ENCODE results near the gene OSBPL3.

OSBPL3 gene

DNA sequence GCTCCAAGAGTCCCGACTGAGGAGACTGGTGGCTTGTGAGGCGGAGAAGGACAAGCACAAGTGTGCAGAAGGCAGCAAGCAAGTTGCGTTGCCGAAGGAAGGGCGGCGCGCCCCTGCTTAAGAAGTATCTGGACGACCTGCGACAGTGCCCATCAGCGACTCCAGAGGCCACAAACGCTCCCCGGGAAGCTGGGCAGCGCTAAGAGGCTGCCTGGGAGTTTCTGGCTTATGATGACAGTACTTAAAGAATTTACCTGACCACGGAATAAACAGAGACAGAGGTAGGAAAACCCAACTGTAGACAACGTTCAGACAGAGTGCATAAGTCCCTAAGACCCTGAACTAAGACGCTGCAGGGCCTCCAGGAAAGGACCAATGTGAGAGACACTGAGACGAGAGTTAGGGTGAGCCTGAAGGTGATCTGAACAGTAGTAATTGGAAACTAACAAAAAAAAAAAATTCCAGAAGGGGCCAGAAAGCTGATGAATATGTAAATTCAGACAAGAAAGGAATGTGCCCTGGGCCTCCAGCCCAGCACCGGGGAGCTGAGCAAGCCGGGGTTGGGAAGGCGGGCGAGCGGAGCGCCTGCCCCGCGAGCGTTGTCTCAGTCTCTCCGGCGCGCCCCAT lies 1.0 kb downstream of the OSBPL3 start:
- DNase-seq = no peak

DNA sequence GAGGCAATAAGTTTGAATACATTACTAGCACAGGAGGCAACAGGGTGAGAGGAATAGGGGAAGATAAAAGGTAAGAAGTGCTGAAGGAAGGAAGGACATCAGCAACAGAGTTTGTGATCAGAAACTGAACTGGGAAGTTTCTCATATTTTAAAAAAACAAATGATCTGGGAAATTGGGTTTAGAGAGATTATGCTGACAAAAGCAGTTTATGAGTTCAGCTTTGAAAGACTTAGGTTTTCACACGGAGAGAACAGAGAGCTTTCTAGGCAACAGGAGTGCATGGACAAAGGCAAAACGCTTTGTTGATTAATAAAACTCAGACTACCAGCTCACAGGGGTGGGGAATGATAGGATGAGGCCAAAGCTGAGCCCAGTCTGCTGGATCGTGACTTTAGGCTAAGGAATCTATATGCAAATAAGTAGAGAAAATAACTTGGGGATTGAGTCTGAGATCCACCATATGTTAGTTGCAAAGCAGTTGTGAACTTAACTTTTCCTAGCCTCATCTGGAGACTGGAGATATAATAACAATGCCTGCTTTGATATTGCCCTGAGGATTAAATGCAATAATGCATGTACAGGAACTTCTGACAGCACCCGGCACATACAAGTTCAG lies 4.2 kb downstream of the OSBPL3 start:
- DNase-seq = no peak

DNA sequence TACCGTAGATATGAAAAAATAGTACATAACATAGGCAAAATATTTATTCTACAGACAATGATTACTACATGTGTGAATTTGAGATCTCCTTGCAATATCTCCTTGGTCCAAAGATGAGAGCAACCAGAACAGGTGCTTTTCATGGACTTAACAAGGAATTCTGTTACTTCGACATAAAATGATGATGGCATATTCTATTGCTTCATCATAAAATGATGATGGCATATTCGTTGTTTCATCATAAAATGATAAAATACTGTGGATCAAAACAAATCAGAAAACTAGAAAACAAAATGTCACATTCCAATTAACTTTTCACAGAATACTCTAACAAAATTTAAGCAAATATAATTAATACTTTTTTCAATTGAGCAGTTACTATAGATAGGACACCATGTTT lies 4.8 kb downstream of the OSBPL3 start:
- no peak for DNase-seq

DNA sequence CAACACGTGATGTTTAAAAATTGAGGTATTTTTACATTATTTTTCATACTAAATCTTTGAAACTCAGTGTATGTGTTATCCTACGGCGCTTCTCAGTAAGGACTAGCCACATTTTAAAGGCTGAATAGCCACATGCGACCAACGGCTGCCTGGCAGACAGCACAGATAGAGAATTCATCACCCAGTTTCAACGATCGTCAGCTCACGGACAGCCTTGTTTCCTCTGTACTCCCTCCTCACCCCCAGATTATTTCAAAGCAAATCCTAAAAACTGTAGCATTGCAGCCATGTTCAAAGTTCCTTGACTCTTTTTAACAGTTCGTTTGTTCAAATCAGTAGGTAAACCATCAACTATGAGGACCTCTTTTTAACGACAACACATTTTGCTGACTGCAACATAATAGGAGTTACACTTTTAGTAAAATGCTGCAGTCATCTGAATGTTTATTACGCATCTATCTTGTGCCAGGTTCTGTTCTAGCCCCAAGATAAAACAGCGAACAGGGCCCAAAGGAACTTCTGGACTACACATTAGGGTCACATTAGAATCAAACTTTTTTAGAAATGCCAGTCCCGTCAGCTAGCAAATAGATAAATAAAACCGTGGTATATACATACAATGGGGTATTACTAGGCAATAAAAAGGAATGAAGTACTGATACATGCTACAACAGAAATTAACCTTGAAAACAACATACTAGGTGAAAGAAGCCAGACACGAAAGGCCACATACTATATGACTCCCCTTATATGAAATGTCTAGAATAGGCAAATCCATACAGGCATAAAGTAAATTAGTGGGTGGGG lies 5.7 kb downstream of the OSBPL3 start:
- DNase-seq = no peak

DNA sequence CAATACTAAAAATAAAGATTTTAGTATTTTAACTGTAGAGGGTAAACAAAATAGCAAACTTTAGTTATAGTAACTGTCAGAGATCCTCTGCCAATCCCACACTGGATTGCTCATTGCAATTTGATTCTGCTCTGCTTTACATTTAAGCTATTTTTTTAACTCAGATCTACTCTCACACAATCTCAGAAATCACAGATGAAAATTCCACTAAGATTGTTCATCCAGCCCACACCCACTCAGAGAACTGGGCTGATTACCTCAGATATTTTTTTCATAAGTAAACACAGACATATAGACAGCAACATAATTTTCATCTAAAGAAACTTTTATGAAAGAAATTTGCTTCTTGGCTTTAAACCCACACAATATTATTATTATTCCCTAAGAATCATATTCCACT lies 7.0 kb downstream of the OSBPL3 start:
- DNase-seq = no peak

DNA sequence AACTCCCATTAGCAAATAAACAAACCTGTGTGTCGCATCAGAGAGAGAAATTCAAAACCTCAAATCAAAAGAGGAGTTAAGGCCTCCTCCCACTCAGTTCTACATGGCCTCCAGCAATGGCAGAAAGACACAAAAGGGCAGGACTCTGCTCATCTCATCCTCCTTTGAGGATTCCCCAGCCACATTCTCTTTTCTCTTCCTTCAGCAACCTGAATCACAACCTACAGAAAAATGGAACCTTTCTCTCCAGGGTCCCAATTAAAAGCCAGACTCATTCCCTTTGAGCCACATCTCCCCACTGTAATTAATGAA lies 7.9 kb downstream of the OSBPL3 start:
- no peak for DNase-seq

DNA sequence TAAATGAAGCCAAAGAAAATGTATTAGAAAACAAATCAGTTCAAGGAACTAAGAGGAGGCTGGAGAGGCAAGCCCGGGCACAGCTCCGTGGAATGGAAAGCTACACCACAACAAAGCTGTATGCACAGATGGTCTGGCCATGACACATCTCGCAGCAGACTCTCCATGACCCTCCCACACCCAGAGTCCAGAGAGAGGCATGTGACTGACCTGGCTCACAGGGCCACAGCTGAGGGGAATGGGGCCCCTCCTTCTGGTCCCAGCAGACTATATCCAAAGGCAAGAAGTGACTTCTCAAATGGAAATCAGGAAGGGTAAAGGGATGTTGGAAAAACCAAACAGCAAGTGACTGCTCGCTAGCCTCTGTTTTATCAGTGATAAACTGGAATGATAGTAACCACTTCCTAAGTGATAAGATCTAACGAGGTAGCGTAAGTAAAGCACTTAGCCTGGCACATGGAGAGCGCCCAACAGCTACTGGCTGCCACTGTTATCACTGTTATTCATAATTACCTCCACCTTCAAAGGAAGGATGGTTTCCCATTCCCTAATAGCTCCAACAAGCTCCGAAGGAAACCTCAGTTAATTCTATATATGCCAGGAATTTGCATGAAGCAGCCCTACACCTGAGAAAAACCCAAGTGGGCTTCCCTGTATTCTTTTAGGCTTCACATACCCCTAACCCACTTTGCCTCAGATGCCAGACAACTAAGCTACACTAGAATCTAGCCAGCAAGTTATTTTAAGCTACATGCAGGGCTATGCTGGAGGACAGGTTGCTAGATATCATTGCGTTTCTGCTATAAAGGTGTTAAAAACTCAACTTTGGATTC lies 8.4 kb downstream of the OSBPL3 start:
- no peak for DNase-seq

DNA sequence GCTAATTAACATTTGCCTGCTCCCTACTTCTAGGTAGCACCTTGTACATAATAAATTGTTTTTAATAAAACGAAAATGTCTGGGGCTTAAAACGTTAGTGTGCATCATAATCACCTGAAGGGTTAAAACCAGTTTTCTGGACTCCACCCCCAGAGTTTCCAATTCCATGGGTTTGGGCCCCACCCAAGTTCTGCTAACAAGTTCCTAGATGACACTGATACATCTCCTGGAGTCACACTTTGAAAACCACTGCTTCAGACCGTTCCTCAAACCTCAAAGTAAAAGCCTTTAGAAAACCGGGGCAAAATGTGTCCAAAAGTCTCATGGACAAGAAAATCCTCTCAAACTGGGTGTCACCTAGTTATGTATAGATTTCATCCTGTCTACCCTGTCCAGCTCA lies 9.3 kb downstream of the OSBPL3 start:
- no peak for DNase-seq

DNA sequence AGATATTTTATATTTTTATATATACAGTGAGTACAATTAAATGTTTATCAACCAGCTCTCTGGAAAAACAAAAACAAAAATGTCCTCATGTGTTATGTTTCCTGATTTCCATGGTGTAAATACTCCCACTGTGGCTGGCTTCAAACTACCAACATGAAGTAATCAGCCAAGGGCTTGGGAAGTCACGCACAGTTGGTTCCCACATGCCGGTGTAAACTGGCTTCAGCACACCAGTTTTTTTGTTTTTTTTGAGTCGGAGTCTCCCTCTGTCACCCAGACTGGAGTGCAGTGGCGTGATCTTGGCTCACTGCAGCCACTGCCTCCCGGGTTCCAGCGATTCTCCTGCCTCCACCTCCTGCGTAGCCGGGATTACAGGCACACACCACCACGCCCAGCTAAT lies 11.8 kb downstream of the OSBPL3 start:
- DNase-seq = no peak

DNA sequence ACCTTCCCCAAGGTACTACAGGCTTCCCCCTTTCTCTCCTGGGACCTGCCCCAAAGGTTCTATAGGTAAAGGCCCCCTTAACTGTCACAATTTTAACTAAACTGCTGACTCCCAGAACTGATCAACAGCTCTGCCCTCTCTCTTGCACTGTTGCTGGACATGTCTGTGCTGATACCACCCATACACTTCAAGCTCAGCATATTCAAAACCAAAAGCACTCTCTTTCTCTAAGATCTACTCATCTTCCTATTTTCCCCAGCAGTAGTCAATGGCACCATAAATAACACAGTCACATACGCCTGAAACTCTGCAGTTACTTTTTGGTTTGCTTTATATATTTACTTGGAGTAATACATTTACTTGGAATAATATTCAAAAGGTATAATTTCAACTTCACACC lies 12.3 kb downstream of the OSBPL3 start:
- no peak for DNase-seq

DNA sequence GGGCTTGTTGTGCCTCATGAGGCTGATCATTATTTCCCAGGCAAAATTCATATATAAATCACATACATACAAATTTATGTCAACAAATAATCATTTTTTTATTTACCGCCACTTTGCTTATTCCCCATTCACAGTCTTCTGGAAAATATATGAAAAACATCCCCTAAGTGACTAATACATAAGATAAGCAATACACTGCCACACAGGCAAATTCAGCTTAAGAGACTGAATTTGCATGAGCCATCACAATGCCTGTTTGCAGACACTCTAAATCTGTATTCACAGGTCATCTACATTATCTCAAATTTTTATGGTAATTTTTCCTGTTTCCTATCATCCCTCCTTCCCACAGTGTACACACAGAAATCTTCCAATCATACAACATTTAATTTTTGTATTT lies 13.2 kb downstream of the OSBPL3 start:
- DNase-seq = no peak

DNA sequence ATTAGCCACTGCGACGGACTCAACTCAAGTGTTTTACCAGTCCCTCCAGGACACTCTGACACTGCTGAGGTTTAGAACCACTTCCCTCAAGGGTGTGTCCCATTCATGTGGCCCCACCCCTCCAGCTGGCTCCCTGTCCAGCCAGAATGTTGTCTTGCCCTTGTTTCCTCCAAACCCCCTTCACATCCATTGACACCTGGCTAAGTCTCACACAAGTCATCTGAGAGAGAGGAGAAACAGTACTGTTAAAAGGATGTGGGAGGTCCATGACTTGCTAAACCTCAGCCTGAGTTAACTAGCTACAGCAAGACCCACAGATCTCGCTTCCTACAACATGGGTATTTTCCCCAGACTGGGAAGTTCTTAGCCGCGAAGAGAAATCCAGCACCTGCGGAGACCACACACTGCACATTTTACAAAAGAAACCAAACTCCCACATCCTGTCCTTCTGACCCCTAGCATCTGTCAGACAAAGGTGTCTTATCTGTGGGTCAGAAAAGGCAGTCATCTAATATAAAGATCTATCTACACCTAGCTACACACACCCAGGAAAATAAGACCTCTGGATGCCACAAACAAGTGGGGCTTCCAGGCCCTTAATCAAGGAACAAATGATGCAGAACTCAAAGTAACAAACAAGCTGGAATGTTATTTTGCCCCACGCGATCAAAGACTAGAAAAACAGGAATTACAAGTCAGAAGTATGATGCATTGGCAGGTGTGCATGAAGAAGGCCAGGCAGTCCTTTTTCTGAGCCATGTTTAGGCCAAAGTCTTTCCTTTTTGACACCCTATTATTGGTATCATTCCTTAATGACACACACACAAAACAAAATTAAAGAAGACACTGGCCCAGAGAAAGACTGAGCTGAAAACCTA lies 13.9 kb downstream of the OSBPL3 start:
- no peak for DNase-seq

DNA sequence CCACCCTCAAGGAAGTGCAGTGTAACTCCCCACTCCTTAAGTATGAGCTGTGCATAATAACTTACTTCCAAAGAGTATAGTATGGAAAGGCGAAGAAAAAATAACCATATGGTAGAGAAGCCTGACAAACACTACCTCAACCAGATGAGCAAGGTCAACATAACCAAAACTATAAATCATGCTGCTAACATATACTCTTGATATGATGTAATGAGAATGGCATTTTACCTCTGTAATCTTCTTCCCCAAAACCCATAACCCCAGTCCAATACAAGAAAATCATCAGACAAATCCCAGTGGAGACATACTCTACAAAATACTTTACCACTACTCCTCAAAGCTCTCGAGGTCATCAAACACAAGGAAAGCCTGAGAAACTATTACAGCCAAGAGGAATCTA lies 15.8 kb downstream of the OSBPL3 start:
- DNase-seq = no peak

DNA sequence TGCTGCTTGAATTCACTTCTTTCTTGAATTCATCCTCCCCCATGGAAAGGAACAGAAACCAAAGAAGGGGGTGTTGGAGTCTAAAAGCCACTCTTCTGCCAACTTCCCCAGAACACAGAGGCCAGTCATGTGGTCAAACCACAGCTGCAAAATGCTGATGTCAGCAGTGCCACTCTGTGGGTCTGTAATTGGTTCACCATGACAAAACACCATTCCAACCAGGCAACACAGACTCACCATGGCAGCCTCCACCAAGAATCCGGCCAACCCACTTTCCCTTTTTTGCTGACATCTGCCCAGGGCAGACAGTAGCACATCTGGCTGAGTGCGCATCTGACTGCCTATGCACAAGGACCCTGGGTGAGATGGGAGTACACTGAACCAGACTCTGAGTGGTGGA lies 16.8 kb downstream of the OSBPL3 start:
- DNase-seq = no peak

DNA sequence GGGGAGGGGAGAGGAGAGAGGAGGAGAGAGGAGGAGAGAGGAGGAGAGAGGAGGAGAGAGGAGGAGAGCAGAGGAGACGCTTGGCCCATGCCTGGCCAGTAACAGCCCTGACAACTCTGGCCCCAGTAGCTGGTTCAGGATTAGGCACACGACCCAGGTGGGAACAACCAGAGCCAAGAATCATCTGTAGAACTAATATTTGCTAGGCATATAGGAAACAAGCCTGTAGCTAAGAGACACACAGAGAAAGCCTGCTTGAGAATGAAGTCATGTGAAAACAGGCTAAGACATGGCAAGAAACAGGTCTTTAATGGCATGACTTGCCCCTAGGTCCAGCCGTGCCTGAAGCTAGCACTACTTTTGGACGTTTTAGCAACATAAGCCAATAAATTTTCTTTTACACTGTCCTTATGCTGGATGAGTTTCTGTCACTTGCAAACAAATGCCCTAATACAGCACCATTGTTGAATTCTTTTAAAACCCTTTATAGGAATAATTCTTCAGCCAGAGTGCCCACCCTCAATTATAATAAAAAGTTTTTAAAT lies 17.5 kb downstream of the OSBPL3 start:
- DNase-seq = no peak

DNA sequence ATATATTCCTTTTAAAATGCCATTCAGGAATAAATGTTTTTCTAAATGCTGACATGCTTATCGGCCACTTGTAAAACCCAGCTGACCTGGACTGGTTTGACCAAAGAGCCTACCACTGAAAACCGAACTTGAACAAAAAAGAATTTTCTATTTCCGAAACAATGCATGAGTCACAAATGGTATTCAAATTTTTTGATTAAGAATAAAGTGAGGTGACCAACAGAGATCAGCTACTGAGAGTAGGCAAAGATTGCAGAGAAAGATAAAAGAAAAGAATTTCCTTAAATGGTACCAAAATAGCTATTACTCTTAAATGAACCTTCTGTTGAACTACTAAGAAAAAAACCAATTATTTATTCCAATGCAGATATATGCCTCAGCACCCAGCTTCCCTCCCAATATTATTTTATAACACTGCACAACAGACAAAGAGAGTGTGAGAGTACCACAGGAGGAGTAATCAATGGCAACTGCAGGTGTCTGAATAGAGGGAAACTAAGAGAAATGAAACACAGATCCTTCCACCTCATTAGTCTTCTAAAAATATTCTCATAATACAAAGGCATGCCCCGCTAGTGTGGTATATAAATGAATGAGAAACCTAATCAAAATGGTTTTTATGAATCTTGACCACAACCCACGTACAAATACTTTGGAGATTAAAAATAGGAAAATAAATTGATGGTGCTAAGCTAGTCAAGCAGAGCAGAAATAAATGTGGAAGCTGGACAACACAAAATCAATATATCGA lies 20.1 kb downstream of the OSBPL3 start:
- no peak for DNase-seq

DNA sequence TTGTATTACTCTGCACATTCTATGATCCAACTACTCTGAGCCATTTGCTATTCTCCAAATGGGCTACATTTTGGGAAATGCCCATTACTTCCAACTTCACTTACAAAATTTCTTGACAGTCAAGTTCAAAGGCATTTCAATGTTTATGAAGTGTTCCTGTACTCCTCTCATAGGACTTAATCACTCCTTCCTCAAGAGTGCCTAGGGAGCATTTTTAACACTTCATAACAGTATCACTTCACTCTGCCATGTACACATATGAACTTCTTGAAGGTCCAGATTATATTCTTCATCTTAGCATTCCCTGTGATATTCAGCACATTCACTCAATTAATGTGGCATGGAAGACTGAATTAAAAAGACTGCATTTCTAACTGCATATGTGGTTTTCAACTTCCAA lies 21.6 kb downstream of the OSBPL3 start:
- no peak for DNase-seq

DNA sequence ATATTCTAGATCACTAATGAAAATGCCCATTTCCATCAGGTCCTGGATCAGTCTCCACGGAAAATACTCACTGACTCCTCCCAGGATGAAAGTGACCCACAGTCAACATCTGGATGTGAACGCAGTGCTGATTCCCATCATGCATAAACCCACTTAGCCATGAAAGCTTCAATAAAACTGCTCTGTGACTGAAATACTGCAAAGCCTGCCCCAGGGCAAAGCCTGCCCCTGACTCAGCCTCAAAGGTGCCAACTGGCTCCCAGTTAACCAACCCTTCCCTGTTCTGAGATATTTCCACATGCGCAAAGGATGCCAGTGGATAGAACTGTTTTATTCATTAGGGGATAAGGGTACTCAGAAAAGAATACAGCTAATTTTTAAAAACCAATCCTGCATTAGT lies 24.0 kb downstream of the OSBPL3 start:
- no peak for DNase-seq

DNA sequence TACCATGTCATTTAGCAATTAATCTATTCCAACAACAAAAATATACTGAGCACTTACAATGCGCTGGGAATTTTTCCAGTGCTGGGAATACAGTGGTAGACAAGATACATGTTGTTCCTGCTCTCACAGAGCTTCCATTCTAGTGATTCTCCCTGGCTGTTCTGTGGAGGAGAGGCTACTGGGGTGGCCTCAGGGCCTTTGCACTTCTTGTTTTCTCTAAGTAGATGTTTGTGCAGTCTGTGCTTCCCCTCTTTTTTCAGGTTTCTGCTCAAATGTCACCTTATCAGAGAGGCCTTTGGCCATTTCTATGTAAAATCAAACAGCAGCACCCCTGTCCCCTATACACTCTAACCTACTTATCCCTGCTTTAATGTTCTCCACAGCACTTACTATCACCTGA lies 24.7 kb downstream of the OSBPL3 start:
- no peak for DNase-seq

DNA sequence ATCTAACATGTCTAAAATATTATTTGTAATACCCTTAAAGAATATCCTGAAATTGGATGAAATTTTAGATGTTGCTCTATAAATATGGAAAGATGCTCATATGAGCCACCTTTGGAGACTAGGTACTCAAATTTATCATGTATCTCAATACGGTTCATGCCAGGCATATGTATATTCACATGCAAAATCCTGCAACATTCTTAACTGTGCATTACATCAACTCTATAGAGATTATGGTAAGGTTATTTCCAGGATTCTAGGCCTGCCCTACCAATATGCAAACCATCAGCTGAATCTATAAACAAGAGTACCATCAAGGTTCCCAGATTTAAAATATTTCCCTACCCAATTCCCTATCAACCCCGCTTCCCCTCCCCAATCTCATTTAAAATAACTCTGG lies 27.5 kb downstream of the OSBPL3 start:
- no peak for DNase-seq

DNA sequence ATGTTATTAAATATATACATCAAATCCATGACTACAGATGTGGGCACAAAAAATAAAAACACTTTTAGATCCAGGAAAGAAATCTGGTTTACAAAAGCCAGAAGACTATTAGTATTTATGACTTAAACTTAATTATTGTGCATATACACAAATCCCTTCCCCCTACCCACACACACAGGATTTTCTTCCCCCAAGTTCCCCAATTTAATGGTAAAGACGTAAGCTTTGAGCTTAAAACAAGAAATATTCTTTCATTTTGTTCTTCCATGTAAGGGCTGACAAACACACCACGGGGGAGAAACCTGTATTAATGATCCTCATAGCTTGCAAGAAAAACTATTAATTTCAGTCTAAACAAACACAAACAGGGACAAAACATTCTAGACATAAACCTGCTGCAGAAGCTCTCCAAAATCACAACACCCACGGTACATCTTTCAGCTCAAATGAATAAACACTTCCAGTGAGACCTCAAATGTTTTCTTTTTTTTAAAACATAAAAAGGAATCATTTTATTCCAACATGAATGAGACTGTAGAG lies 28.5 kb downstream of the OSBPL3 start:
- DNase-seq = no peak

Measured in NCI-H187 treated with DMSO at 0.1 percent for 48 hours (cell line).